Measurements from ENCODE around the gene PRKD2. TPM values are rescaled to one million over a fixed set of nuclear protein-coding genes. Genes with fewer than 3 reads are reported as not detected.
A peak's percentile ranks its signal among the peaks of the same experiment; 100 is the strongest.

The PRKD2 gene
- total and polyA plus RNA-seq, 2 of the 8 experiments (the other 6 are each of a cell fraction or from before 2014, with no cell fraction given), result 24.4 to 63.8 TPM

GRCh38 chr19:46713781-46714443 lies 3.0 kb downstream of the PRKD2 start:
- Histone ChIP-seq H3K27ac (ENCODE audit: low read depth, low read length) (peak overlapping the region; percentile 61), H3K4me1 (replicated peaks in 1 of 4; ENCODE audit: control insufficient read depth in 3 of 4, insufficient read depth in 4 of 4, low read length in 3 of 4) (peaks cover 0 to 18% (median 7%) of the 10 kb centered on the region in 4 experiments; a peak in 5 of 7 replicates), H2BK5ac (ENCODE audit: low read depth, low read length) (peak overlapping the region; percentile 60; the same call in 1 of the 2 replicates), H3K18ac (ENCODE audit: extremely low read depth, low read length) (peak overlapping the region; percentile 84), H2AK5ac (ENCODE audit: low read depth, low read length) (no peak overlapping the region), H4K20me1 (replicated peaks in 1 of 2; ENCODE audit: control insufficient read depth in 1 of 2, insufficient read depth in 2 of 2, low read length in 2 of 2) (peaks cover 0 to 2% of the 10 kb centered on the region in 2 experiments), H3K23me2 (ENCODE audit: low read depth, low read length) (peaks cover 13% of the 10 kb centered on the region; the same call in 1 of the 2 replicates), H2BK15ac (ENCODE audit: low read length) (0 out of 2 replicates have a peak overlapping the region, but pooled peaks have one; percentile 61), H3K36me3 (ENCODE audit: control insufficient read depth in 2 of 4, insufficient read depth in 4 of 4, low read length in 3 of 4) (peaks cover 0 to 10% (median 0%) of the 10 kb centered on the region in 4 experiments; a peak in 2 of 8 replicates), H3K9me3 (ENCODE audit: insufficient read depth in 2 of 2, low read depth in 1 of 2, low read length in 1 of 2) (no peaks in the 10 kb centered on the region), H2AFZ (ENCODE audit: low read length) (no peak overlapping the region; the same call in 1 of the 2 replicates), H4K8ac (ENCODE audit: extremely low read depth, insufficient read depth, low read length) (0 out of 2 replicates have a peak overlapping the region, but pooled peaks have one; percentile 3), H3K14ac (ENCODE audit: insufficient read length) (no peak overlapping the region), H3K79me2 (ENCODE audit: control insufficient read depth in 1 of 2, insufficient read depth in 2 of 2, low read length in 2 of 2) (peaks cover 0 to 19% of the 10 kb centered on the region in 2 experiments; a peak in 2 of 4 replicates), H3K9ac (replicated peaks in 1 of 4; ENCODE audit: extremely low read depth in 1 of 4, low read depth in 3 of 4, low read length in 3 of 4) (0 out of 7 replicates have a peak overlapping the region, but pooled peaks of 3 of the 4 experiments have one; percentile 20 to 49 (median 45)), H3K56ac (replicated peaks; ENCODE audit: insufficient read length, low read depth, low read length) (peak overlapping the region; percentile 1), H3K23ac (ENCODE audit: insufficient read length) (no peak overlapping the region), H3K4me2 (ENCODE audit: insufficient read depth in 1 of 2, low read depth in 2 of 2, low read length in 2 of 2) (peak overlapping the region; percentile 91), H4K5ac (ENCODE audit: insufficient read length, low read depth, low read length) (peak overlapping the region; percentile 76), H3K27me3 (replicated peaks in 1 of 4; ENCODE audit: control insufficient read depth in 3 of 4, extremely low read depth in 1 of 4, insufficient read depth in 3 of 4, low read length in 3 of 4) (no peaks in the 10 kb centered on the region), H2BK12ac (ENCODE audit: low read depth, low read length) (peak overlapping the region; percentile 23; the same call in 1 of the 2 replicates), H4K91ac (replicated peaks; ENCODE audit: insufficient read length, low read length) (peak overlapping the region; percentile 58), H3K79me1 (ENCODE audit: low read depth, low read length) (0 out of 2 replicates have a peak, but pooled peaks cover 4% of the 10 kb centered on the region), H3K4me3 (ENCODE audit: extremely low read depth in 1 of 4, insufficient read depth in 2 of 4, low read depth in 3 of 4, low read length in 4 of 4) (peak overlapping the region; percentile 58 to 94 (median 74)), H2BK120ac (replicated peaks; ENCODE audit: low read depth, low read length) (no peak overlapping the region), H2BK20ac (ENCODE audit: low read length) (no peak overlapping the region), H3K4ac (replicated peaks; ENCODE audit: insufficient read length, low read depth, low read length) (no peak overlapping the region)
- FAIRE-seq, result no peak
- CTCF ChIA-PET (ENCODE audit: partially characterized antibody), result interaction anchor here (0.6 to 7.5 kb wide), 9 partner anchors 9 to 107 kb away, joined by 3 to 46 read pairs (median 4); partner anchors contain the start of gene DACT3
- POLR2A ChIA-PET (ENCODE audit: partially characterized antibody), result interaction anchor here (0.6 to 4.7 kb wide), 11 partner anchors 9 to 524 kb away, joined by 3 to 18 read pairs (median 4); partner anchors contain the start of gene SLC1A5
- peak in 1 of 2 experiments; percentile 89 for DNase-seq (ENCODE audit: low read depth in 1 of 2, low spot score in 2 of 2)
- WGBS, 2 experiments (ENCODE audit: extremely low coverage in 1 of 2, insufficient coverage in 1 of 2, insufficient read length in 1 of 2, insufficient replicate concordance in 2 of 2, low coverage in 1 of 2, low lambda C conversion rate in 2 of 2, missing lambda C conversion rate in 1 of 2), result 3% methylated on average over 28 of the region's 39 CpGs; no CpG with 5 or more reads in 1 of the 2 experiments
- TF ChIP-seq POLR2AphosphoS5 (IDR thresholded peaks at IDR 0.05; ENCODE audit: low read depth, low read length) (peak; percentile 52; the same call in 1 of the 2 replicates), GTF2F1 (IDR thresholded peaks at IDR 0.05; ENCODE audit: borderline replicate concordance, low read depth, low read length) (0 out of 2 replicates have a peak, but pooled peaks have one; percentile 49), SIN3A (conservative IDR thresholded peaks at IDR 0.05 in 1 of 2, IDR thresholded peaks at IDR 0.05 in 1 of 2; ENCODE audit: low read depth in 1 of 2, low read length in 2 of 2) (peak; percentile 52 to 90; a peak in 3 of 4 replicates), MAX (IDR thresholded peaks at IDR 0.05) (0 out of 2 replicates have a peak, but pooled peaks have one; percentile 26), FOSL1 (IDR thresholded peaks at IDR 0.05; ENCODE audit: insufficient read depth, low read depth, low read length) (no peak), BRCA1 (IDR thresholded peaks at IDR 0.05; ENCODE audit: low read depth, low read length) (no peak), USF2 (IDR thresholded peaks at IDR 0.05; ENCODE audit: low read length) (no peak), KDM5A (IDR thresholded peaks at IDR 0.05; ENCODE audit: low read length) (no peak), SAP30 (IDR thresholded peaks at IDR 0.05; ENCODE audit: insufficient read depth, insufficient replicate concordance, low read length) (peak; percentile 33)

Data from H1 (cell line).